ENCODE measurements around the gene PARP9.
"Not testable (repeated sequence)": the region's sequence is repeated elsewhere in the genome, so short reads cannot be mapped to it uniquely, and the experiment has no call there.

The PARP9 gene

DNA sequence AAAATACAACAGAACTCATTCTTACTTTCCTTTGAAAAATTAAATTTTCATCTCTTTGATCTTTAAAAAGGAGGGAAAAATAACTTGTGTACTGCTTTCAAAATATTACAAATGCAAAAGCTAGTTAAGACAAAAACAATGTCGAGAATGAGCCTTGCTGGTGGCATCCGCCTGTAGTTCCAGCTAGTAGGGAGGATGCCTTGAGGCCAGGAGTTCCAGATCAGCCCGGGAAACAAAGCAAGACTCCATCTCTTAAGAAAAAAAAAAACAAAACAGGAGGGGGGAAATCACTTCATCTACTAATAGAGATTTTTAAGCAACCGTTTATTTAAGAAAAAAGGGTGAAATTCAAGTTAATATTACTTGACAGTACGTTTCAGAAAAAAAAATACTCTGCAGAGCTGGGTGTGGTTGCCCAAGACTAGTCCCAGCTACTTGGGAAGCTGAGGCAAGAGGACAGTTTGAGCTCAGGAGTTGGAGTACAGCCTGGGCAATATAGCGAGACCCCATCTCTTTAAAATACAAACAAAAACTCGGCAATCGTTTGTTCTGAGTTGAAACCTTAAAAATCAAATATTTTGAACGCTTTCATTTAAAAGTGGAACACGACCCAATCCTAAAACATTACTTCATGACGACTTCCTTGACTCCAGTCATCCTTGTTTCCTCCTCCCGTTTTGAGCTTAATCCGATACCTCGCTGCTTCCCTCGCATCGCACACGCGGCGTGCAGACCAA, 50.5 kb downstream of the PARP9 start:
- no peak for TF ChIP-seq CTCF (IDR thresholded peaks at IDR 0.05; ENCODE audit: extremely low read depth, missing control alignments)
- DNase-seq (ENCODE audit: low spot score): no peak

GRCh38 chr3:122512284-122512683, 51.8 kb downstream of the PARP9 start:
- no peak for TF ChIP-seq CTCF (IDR thresholded peaks at IDR 0.05; ENCODE audit: extremely low read depth, missing control alignments)
- DNase-seq (ENCODE audit: low spot score): no peak

DNA sequence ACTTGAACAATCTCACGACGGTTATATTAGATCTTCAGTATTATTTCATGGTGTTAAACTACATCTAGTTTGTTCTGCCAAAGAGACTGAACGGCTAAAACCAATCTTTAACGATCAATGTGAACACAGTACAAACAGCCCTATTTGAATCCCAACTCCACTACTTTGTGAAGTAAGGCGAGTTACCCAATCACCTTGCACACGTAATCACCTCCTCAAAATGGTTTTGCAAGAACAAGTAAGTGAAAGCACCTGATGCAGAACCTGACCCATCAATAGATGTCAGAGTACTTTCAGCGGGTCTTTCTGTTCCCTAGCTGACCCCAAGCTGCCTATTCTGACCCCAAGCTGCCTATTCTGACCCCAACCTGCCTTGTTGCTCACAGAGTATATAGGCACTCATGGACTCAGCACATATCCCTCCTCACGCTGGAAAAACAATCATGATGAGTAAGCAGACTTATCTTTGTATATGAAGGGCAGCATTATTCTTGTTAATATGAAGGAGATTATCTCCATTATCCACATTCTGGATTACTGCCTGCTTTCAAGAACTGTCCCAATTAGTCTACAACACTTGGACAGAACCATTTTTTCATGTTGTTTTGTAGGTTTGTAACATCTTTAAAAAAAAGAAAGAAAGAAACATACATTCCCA, 53.1 kb downstream of the PARP9 start:
- TF ChIP-seq CTCF (IDR thresholded peaks at IDR 0.05; ENCODE audit: extremely low read depth, missing control alignments): no peak
- DNase-seq (ENCODE audit: low spot score): no peak

GRCh38 chr3:122508944-122509343, 55.2 kb downstream of the PARP9 start:
- not testable (repeated sequence) for DNase-seq (ENCODE audit: low spot score)

- TF ChIP-seq CTCF (IDR thresholded peaks at IDR 0.05; ENCODE audit: extremely low read depth, missing control alignments): no peak
- DNase-seq (ENCODE audit: low spot score): no peak
These were observed 55.8 kb downstream of the PARP9 start for GRCh38 chr3:122508135-122508914.

DNA sequence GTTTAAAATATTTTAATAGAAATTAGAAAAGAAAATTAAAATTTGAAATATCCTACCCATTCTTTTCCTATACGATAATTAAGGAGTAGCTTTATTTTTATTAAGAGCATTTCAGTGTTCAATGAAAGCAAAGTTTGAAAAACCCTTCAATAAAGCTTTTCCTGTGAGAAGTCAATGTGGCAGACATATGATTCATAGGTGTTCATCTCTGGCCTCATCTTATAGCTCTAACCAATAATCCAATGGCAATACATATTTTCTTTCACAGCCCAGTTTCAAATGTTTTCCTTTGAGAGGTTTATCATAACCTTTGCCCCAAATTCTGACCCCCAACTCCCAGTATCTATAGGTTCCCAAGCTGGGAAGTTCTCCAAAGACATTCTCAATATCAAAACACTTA, 57.6 kb downstream of the PARP9 start:
- TF ChIP-seq CTCF (IDR thresholded peaks at IDR 0.05; ENCODE audit: extremely low read depth, missing control alignments): no peak
- DNase-seq (ENCODE audit: low spot score): no peak

DNA sequence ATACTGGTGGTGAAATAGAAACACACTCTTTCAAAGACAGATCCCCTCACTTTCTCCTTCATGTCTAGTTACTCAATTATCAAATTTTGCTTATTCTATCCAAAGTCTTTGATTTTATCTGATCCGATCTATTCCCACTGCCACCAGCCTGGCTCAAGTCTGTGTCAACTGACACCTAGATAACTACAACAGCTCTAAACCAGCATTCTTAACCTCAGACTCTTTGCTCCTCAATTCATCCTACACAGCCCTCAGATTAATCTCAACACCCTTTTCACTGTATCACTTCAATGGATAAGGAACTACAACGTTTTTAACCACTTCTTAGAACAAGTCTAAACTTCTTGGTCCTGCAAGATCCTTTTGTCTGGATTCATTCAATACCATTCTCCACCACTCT, 58.4 kb downstream of the PARP9 start:
- TF ChIP-seq CTCF (IDR thresholded peaks at IDR 0.05; ENCODE audit: extremely low read depth, missing control alignments): no peak
- DNase-seq (ENCODE audit: low spot score): no peak

Measured in GM20000 (cell line).